ENCODE results near the gene PDE3A. TPM values are rescaled to one million over a fixed set of nuclear protein-coding genes. Genes with fewer than 3 reads are reported as not detected.

Gene PDE3A
- total RNA-seq, 1 donor from 2014 or later = 1.3 TPM

GRCh38 chr12:20653871-20654270 is 285.5 kb downstream of the PDE3A start:
- H3K27me3 Mint-ChIP-seq (ENCODE audit: unreplicated experiment) = no peaks in the 10 kb centered on the region
- DNase-seq = no peak
- no peaks in the 10 kb centered on the region for H3K4me1 Mint-ChIP-seq (ENCODE audit: low read depth, unreplicated experiment)
- H3K4me3 Mint-ChIP-seq (ENCODE audit: unreplicated experiment) = no peak overlapping the region
- H3K9me3 Mint-ChIP-seq (ENCODE audit: unreplicated experiment) = no peaks in the 10 kb centered on the region
- no peak overlapping the region for H3K27ac Mint-ChIP-seq (ENCODE audit: unreplicated experiment)
- no peak for TF ChIP-seq CTCF (IDR thresholded peaks at IDR 0.05; ENCODE audit: partially characterized antibody, unreplicated experiment)
- H3K36me3 Mint-ChIP-seq (ENCODE audit: unreplicated experiment) = no peaks in the 10 kb centered on the region

- Mint-ChIP-seq H3K27me3 (ENCODE audit: unreplicated experiment) (no peaks in the 10 kb centered on the region), H3K36me3 (ENCODE audit: unreplicated experiment) (peaks cover 8% of the 10 kb centered on the region), H3K4me1 (ENCODE audit: low read depth, unreplicated experiment) (no peaks in the 10 kb centered on the region), H3K9me3 (ENCODE audit: unreplicated experiment) (peaks cover 7% of the 10 kb centered on the region), H3K27ac (ENCODE audit: unreplicated experiment) (no peak overlapping the region), H3K4me3 (ENCODE audit: unreplicated experiment) (no peak overlapping the region)
- no peak for TF ChIP-seq CTCF (IDR thresholded peaks at IDR 0.05; ENCODE audit: partially characterized antibody, unreplicated experiment)
- no peak for DNase-seq
Measured at GRCh38 chr12:20656600-20656999, 288.3 kb downstream of the PDE3A start.

- Mint-ChIP-seq H3K27ac (ENCODE audit: unreplicated experiment) (no peak overlapping the region), H3K36me3 (ENCODE audit: unreplicated experiment) (peaks cover 15% of the 10 kb centered on the region), H3K4me1 (ENCODE audit: low read depth, unreplicated experiment) (no peaks in the 10 kb centered on the region), H3K9me3 (ENCODE audit: unreplicated experiment) (peaks cover 12% of the 10 kb centered on the region), H3K27me3 (ENCODE audit: unreplicated experiment) (no peaks in the 10 kb centered on the region), H3K4me3 (ENCODE audit: unreplicated experiment) (no peak overlapping the region)
- no peak for TF ChIP-seq CTCF (IDR thresholded peaks at IDR 0.05; ENCODE audit: partially characterized antibody, unreplicated experiment)
- DNase-seq = no peak
Measured at GRCh38 chr12:20657496-20657895, 289.2 kb downstream of the PDE3A start.

- no peak for TF ChIP-seq CTCF (IDR thresholded peaks at IDR 0.05; ENCODE audit: partially characterized antibody, unreplicated experiment)
- Mint-ChIP-seq H3K27me3 (ENCODE audit: unreplicated experiment) (no peaks in the 10 kb centered on the region), H3K27ac (ENCODE audit: unreplicated experiment) (no peak overlapping the region), H3K4me1 (ENCODE audit: low read depth, unreplicated experiment) (no peaks in the 10 kb centered on the region), H3K36me3 (ENCODE audit: unreplicated experiment) (no peaks in the 10 kb centered on the region), H3K9me3 (ENCODE audit: unreplicated experiment) (no peaks in the 10 kb centered on the region), H3K4me3 (ENCODE audit: unreplicated experiment) (no peak overlapping the region)
- no peak for DNase-seq
Measured at GRCh38 chr12:20681334-20681733, 313.0 kb downstream of the PDE3A start.

- no peak within 1 kb of the TSS for H3K27ac Mint-ChIP-seq (ENCODE audit: unreplicated experiment)
- no peak for TF ChIP-seq CTCF (IDR thresholded peaks at IDR 0.05; ENCODE audit: partially characterized antibody, unreplicated experiment)
- no peak within 1 kb of the TSS for H3K4me3 Mint-ChIP-seq (ENCODE audit: unreplicated experiment)
- peaks cover 1% of the 10 kb centered on the region for H3K4me1 Mint-ChIP-seq (ENCODE audit: low read depth, unreplicated experiment)
- no peaks in the 10 kb centered on the region for H3K9me3 Mint-ChIP-seq (ENCODE audit: unreplicated experiment)
- no peak for DNase-seq
- no peaks in the 10 kb centered on the region for H3K36me3 Mint-ChIP-seq (ENCODE audit: unreplicated experiment)
- H3K27me3 Mint-ChIP-seq (ENCODE audit: unreplicated experiment) = no peaks in the 10 kb centered on the region
Measured at GRCh38 chr12:20695232-20695631, 326.9 kb downstream of the PDE3A start, which contains the start of gene SLCO1C1. TSS of gene SLCO1C1 (plus strand) at chr12:20695332. CDS start at chr12:20699577, 4,245 bp downstream.

All from glutamatergic neuron (in vitro differentiated cells).